Stimulated activated CD8-positive, alpha-beta memory T cell treated with anti-CD3 and anti-CD28 coated beads, Interleukin-15, amount 100 ng/mL, for 24 hours (primary cell): ENCODE data around the gene NECTIN1.

Experiments
- DNase-seq: peaks from one replicate; pipeline ENCODE4 v3.0.0-alpha.2; 2020; ENCODE audit warnings: low read depth

Gene NECTIN1

GRCh38 chr11:119640541-119640940 lies 88.5 kb downstream of the NECTIN1 start:
- no peak for DNase-seq

GRCh38 chr11:119639642-119640205 lies 89.3 kb downstream of the NECTIN1 start:
- no peak for DNase-seq

DNA sequence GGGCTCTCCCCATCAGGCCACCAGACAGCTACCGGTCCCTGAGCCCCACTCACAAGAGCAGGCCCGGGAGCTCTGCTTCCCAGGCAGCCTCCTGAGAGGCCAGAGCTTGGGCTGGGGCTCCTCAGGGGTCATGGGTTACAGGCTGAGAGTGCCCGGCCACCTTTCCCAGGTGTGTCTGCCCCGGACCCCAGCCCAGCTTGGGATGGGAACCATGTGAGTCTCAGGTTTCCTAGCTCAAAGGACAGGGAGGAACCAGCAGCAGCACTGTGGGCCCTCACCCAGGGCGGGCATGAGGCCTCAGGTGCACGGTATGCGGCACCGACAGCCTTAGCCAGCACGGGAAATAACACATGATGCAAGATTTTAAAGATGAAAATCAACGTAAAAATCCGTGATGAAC lies 90.1 kb downstream of the NECTIN1 start:
- DNase-seq, result no peak

- no peak for DNase-seq
These were observed 91.5 kb downstream of the NECTIN1 start for GRCh38 chr11:119637481-119637880.

GRCh38 chr11:119635776-119636175 lies 93.2 kb downstream of the NECTIN1 start:
- no peak for DNase-seq

DNA sequence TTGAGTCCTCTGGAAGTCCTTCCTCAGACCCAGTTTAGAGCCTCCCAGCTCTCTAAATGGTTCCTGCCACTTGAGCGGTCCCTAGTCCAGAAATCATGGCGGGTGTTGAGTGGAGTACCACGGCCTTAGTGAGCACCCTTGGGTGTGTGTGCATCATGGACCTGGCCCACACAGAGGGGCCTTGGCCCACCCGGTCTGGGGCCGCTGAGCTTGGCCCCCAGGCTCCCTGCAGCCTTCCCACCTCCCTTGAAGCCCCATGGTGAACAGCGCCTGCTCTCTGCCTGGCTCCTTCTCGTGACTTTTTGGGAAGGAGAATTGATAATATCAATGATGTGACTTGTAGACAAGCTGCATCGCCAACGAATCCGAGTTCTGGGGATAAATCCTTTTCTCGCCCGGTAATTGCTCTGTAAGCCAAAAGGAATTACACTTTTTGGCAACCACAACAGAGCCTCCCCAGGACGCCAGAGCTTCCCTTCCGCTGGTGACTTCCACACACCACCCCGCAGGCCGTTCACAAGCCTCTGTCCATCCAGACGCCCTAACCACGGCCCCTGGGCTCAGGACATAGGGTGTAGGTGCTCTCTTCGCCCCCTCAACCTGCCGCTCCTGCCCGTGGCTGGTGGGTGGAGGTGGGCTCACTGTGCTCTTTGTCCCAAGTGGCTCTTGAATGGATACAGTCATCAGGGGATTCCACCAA lies 93.8 kb downstream of the NECTIN1 start:
- DNase-seq, result no peak

- no peak for DNase-seq
These were observed 94.7 kb downstream of the NECTIN1 start for GRCh38 chr11:119634301-119634700.

DNA sequence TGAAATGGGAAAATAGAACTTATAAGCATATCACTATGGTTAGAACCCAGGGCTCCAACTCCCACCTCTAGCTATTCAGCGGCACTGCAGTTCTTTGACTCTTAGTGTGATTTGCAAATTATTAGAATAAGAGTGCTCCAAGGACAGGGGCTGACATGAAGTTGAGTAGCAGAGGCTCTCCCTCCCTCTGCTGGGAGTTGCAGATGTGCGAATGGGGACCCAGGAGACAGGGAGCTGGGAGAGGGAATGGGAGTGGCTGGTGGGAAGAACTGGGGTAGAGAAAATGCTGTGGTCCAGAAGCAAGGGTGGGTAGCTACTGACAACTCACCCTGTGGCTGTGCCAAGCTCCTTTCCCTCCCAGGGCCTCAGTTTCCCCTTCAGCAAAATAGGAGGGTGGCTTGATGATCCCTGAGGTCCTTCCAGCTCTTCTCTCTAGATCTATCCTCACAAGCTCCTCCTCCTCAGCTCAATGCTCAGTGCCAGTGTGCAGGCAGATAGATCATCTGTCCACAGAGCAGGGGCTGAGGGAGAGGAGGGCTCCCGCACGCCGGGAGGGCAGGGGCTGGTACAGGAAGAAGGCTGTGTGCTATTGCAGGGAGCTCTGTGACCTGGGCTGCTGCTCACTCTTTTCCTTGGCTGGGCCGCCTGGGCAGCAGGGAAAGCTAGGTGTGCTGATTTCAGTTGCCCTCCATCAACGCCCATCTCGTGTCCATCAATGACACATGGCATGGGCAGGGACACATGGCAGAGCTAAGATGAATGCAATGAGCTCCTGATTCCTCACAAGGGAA lies 99.0 kb downstream of the NECTIN1 start:
- DNase-seq, result no peak

GRCh38 chr11:119629085-119629484 lies 99.9 kb downstream of the NECTIN1 start:
- no peak for DNase-seq

DNA sequence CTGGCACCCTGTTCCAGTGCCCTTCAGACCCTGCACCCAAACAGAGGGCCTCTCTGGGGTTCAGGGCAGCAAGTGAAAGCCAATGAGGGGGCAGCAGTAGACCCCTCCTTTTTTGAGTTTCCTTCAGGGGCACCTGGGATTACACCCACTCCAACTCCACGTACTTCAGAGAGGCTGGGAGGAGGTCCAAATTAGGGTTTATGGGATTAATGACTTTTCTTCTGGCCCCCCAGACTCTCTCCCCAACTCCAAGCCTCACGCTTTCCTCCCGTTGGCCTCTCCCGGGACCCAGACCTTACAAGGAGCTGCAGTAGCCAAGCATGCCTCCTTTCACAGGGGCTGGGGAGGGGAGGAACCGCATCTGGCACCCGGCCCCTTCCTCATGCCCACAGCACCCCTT lies 101.7 kb downstream of the NECTIN1 start:
- DNase-seq, result no peak

GRCh38 chr11:119626871-119627270 lies 102.1 kb downstream of the NECTIN1 start:
- DNase-seq, result no peak

DNA sequence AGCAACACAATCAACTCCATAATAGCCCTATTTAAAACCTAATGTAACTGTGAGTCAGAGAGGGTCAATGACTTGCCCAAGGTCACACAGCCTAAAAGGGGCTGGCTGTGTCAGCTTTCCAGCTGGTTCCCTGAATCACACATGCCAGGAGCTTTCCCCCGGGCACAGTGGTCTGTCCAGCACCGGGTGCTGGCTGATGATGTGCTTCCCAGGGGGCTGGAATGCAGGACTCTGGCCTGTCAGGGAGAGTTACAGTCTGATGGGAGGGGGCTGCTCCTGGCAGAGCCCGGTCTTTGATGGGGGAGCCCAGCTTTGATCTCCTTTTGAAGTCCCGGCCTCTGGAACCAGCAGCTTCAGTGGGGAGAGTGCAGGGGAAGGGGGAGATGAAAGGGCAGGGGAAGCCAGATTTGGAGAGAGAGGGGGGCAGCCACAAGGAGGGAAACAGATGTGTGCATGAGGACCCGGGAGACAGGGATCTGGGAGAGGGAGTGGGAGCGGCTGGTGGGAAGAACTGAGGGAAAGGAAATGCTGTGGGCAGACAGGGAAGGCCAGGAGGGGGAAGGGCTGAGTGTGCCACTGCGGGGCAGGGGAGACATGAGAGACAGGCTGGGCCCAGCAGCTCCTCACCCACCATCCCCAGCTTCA lies 102.7 kb downstream of the NECTIN1 start:
- no peak for DNase-seq

- no peak for DNase-seq
These were observed 103.6 kb downstream of the NECTIN1 start for GRCh38 chr11:119625206-119625978.

DNA sequence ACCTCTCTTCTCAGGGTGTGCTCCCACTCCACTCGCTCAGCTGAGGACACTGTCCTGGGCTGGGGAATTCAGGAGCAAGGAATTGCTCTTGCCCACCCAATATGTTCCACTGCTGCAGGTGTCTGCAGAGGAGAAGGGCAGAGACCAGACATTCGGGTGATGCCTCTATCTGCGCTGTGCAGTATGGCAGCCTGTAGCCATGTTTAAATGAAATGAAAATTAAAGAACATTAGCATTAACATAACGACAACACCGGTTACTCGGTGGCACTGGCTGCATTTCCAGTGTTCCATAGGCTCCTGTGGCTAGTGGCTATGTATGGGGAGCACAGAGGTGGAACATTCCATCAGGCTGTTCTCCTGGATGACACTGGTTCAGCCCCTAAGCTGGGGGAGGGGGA lies 104.4 kb downstream of the NECTIN1 start:
- no peak for DNase-seq

- DNase-seq, result no peak
These were observed 104.8 kb downstream of the NECTIN1 start for GRCh38 chr11:119624102-119624615.

DNA sequence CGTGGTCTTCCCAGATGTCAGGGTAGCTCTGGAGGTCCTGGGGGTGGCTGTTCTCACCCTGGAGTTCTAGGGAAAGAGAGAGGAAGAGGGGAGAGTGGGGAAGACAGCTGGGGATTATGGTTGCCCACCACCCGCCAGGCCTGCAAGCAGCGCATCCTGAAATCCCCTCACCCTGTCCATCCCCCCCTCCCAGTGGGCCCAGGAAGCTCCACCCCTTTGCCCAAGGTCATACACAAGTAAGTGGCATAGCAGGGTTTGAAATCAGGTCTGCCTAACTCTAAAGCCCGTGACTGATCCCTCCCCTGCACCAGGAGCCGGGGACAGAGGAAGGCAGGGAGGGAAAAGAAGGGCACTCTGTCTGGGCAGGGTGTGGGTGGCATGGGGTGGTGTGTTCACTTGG lies 105.3 kb downstream of the NECTIN1 start:
- no peak for DNase-seq

GRCh38 chr11:119622454-119623143 lies 106.4 kb downstream of the NECTIN1 start:
- DNase-seq, result no peak

DNA sequence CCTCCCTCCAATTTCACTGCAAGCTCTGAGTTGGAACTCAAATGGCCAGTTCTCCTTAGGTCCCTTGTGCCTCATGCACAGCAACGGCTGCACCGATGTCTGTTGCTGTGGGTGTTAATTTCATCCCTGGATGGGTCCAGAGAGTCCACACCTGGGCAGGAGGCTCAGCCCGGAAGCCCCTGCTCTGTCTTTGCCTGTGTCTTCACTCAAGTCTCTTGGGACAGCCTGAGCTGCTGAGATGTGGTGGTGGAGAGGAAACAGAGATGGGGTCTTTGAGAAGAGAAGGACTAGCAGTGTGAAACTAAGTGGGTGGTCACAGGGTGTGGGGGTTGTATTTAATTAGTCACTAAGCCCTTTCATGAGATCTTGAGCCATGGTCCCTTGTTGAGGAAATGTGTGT lies 109.3 kb downstream of the NECTIN1 start:
- DNase-seq, result no peak

- no peak for DNase-seq
These were observed 110.6 kb downstream of the NECTIN1 start for GRCh38 chr11:119618208-119618909.

DNA sequence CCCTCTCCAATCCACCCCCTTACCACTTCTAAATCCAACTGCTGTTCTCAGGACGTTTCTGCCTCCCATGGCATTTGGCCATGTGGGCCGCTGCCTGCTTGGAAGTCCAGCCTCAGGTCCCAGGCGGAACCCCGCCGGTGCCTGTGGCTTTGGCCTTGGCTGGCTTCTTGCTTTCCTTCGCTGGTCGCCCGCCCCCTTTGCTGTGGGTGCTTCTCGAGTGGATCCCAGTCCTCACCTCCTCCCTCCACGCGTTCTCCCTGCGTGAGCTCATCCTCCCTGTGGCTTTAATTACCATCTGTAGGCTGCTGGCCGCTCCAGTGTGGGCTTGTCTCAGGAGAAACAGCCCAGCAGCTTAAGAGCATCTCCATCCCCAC lies 111.7 kb downstream of the NECTIN1 start:
- DNase-seq, result no peak
